IPS-11a (cell line): ENCODE results near the gene DLEU7.

Experiments used
- H3K4me3 ChIP-seq: one replicate; pipeline ENCODE4 v1.5.1; 2013; ENCODE audit warnings: low read depth, low read length, control low read depth

DLEU7 gene

GRCh38 chr13:50843257-50844083, at the start of gene DLEU7:
DLEU7 (minus strand) TSS chr13:50843692; CDS start chr13:50843646, 46 bp downstream.
- H3K4me3 ChIP-seq: peak within 1 kb of the TSS; percentile 51

GRCh38 chr13:50892210-50892944, 48.9 kb upstream of the DLEU7 start:
- no peak overlapping the region for H3K4me3 ChIP-seq

- H3K4me3 ChIP-seq: no peak overlapping the region
These were observed 47.7 kb upstream of the DLEU7 start for GRCh38 chr13:50891206-50891605.

GRCh38 chr13:50889317-50889716, 45.8 kb upstream of the DLEU7 start:
- H3K4me3 ChIP-seq: no peak overlapping the region

GRCh38 chr13:50888362-50888761, 44.9 kb upstream of the DLEU7 start:
- no peak overlapping the region for H3K4me3 ChIP-seq

GRCh38 chr13:50887151-50887550, 43.7 kb upstream of the DLEU7 start:
- H3K4me3 ChIP-seq: no peak overlapping the region

GRCh38 chr13:50884265-50884664, 40.8 kb upstream of the DLEU7 start:
- H3K4me3 ChIP-seq: no peak overlapping the region

GRCh38 chr13:50883728-50884127, 40.2 kb upstream of the DLEU7 start:
- H3K4me3 ChIP-seq: no peak overlapping the region

GRCh38 chr13:50882816-50883435, 39.4 kb upstream of the DLEU7 start:
- H3K4me3 ChIP-seq: no peak overlapping the region

- H3K4me3 ChIP-seq: no peak overlapping the region
These were observed 30.5 kb upstream of the DLEU7 start for GRCh38 chr13:50873991-50874390.

- H3K4me3 ChIP-seq: no peak overlapping the region
These were observed 30.0 kb upstream of the DLEU7 start for GRCh38 chr13:50873467-50873866.

- H3K4me3 ChIP-seq: no peak overlapping the region
These were observed 27.9 kb upstream of the DLEU7 start for GRCh38 chr13:50871405-50871804.

- no peak overlapping the region for H3K4me3 ChIP-seq
These were observed 24.1 kb upstream of the DLEU7 start for GRCh38 chr13:50867637-50867945.

GRCh38 chr13:50866817-50867636, 23.5 kb upstream of the DLEU7 start:
- no peak overlapping the region for H3K4me3 ChIP-seq

GRCh38 chr13:50864492-50864891, 21.0 kb upstream of the DLEU7 start:
- no peak overlapping the region for H3K4me3 ChIP-seq

- H3K4me3 ChIP-seq: no peak overlapping the region
These were observed 12.2 kb upstream of the DLEU7 start for GRCh38 chr13:50855681-50856080.

GRCh38 chr13:50850445-50850844, 7.0 kb upstream of the DLEU7 start:
- no peak overlapping the region for H3K4me3 ChIP-seq

- no peak overlapping the region for H3K4me3 ChIP-seq
These were observed 4.0 kb upstream of the DLEU7 start for GRCh38 chr13:50847501-50847900.

GRCh38 chr13:50846861-50847475, 3.5 kb upstream of the DLEU7 start:
- no peak overlapping the region for H3K4me3 ChIP-seq

GRCh38 chr13:50845211-50845610, 1.7 kb upstream of the DLEU7 start:
- no peak overlapping the region for H3K4me3 ChIP-seq
